Muscle of arm (tissue), 12 donors: ENCODE results near the gene GPR152. TPM values are rescaled to one million over a fixed set of nuclear protein-coding genes. Genes with fewer than 3 reads are reported as not detected.
"Not testable (repeated sequence)": the region's sequence is repeated elsewhere in the genome, so short reads cannot be mapped to it uniquely, and the experiment has no call there.

Experiments used
- DNase-seq: peaks from one replicate; pipeline ENCODE4 v3.0.0-alpha.2; 2013
- polyA plus RNA-seq, 12 donors: library from polyadenylated mRNA; unstranded; fragments of 120-200 nt; gene quantifications; one replicate each; pipeline ENCODE4 v1.2.1, GENCODE V29; 2013; ENCODE audit not compliant: insufficient read length in 12 of 12

GPR152 gene
- polyA plus RNA-seq, 12 donors, result not detected

DNA sequence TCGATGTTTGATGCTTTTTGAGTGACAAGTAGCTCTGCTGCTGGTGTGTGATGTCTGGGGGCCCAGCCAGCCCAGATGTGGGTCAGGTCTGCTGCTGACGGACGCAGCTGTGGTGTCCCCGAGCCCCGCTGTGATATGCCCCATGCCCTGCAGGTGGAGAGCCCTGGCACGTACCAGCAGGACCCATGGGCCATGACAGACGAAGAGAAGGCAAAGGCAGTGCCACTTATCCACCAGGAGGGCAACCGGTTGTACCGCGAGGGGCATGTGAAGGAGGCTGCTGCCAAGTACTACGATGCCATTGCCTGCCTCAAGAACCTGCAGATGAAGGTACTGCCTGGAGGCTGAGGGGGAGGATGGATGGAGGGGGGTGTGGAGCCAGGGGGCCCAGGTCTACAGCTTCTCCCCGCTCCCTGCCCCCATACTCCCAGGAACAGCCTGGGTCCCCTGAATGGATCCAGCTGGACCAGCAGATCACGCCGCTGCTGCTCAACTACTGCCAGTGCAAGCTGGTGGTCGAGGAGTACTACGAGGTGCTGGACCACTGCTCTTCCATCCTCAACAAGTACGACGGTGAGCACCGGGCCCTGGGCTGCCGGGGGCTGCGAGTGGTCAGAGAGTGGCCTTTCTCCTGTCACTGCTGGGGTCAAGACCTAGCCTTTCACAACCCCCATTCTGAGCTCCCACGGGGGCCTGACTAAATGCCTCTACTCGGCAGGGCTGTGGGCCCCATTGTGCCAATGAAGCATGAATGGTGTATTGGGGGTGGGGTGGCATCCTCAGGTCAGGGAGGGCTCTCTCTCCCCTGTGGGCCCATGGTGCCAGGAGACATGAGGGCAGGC, 37.6 kb upstream of the GPR152 start:
- DNase-seq, result no peak

- DNase-seq, result no peak
Observed at GRCh38 chr11:67489203-67489884, 36.8 kb upstream of the GPR152 start.

GRCh38 chr11:67486481-67487195, 34.1 kb upstream of the GPR152 start:
- DNase-seq, result no peak

DNA sequence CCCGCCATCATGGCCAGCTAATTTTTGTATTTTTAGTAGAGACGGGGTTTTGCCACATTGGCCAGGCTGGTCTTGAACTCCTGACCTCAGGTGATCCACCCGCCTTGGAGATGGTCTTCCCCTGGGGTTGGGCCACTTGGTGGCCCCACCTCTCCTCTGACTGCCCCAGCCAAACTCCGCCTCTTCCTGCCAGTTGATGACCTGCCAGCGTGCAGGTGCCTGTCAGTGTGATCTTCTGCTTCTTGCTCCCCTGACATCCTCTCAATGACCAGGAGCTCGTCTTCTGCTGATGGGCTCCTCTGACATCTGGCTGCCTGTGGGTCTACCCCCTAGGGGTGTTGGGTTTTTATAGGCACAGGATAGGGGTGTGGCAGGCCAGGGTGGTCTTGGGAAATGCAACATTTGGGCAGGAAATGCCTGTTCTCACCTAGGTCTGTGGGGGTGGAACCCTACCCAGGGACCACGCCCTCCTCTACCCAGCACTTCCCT, 33.4 kb upstream of the GPR152 start:
- DNase-seq, result not testable (repeated sequence)

- DNase-seq, result no peak
Observed at GRCh38 chr11:67484847-67485311, 32.4 kb upstream of the GPR152 start.

DNA sequence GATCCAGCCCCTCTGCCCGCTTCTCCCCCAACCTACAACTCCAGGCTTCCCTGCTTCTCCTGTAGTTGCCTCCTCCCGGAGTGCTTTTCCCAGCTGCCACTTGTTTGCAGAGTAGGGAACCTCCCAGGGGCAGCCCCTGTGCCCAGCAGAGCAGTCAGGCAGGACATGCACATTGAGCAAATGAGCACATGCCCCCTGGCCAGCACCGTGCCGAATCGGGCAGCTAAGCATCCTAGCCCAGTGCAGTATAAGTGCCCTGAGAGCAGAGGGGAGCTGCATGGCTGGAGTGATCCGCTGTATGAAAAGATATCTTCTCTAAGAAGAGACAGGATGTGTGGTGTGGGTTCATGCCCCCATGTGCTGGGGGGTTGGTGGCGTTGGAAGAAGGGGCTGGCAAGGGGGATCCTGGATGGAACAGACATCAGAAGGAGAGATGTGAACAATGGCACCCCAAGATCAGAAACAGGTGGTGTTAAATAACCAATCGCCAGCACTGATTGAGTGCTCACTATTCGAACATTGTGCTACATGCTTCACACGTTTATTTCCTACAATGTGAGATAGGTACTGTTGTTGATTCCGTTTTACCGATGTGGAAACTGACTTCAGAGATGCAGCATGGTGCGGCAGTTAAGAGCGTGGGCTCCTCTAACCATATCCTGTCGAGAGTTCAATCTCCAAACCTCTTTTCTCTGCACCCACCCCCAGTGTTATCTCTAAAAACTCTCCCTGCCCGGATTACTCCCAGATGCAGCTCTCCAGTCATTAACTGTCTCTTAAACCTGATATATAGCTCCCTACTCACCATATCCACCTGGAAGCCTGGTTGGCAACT, 31.5 kb upstream of the GPR152 start:
- DNase-seq, result no peak

DNA sequence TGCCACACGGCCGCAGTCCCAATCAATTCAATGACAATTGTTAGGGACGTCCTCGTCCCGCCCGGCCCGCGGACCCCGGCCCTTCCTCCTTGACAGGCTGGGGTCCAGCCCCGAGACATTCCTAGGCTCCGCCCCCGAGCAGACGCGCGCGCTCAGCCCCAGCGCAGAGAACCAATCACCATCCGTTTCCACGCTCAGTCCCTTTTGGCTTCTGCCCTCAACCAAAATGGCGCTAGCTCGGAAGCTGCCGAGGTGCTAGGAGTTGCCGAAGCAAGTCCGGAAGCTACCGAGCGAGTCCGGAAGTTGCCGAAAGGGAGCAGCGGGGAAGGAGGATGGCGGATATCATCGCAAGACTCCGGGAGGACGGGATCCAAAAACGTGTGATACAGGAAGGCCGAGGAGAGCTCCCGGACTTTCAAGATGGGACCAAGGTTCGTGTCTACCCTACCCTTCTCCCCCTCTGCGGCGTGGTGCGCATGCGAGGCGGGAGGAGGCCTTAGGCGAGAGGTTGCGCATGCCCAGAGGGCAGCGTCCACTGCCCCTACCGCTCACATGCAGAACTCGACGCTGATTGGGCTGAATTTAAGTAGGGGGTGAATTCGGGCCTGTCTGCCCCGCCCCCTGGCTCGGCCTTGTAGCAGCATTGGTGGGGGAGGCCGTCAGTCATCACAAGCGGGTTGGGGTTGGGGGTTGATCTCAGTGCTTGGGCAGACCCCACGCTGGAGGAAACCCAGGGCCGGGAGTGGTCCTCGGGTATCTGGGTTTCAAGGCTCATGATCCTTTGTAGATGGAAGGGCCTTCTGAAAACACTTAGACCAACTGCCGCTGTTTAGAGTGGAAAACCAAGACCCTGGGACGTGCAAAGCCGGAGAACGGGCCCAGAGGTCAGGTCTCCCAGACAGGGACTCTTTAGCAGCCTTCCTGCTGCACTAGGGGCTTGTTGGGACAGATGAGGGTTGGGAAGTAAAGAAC, 30.6 kb upstream of the GPR152 start, which contains the start of gene AIP:
Gene AIP (plus strand): TSS at position 200 of the 972 bp plus-strand sequence. CDS start 133 bp downstream, at position 333.
- peak; percentile 99 for DNase-seq

DNA sequence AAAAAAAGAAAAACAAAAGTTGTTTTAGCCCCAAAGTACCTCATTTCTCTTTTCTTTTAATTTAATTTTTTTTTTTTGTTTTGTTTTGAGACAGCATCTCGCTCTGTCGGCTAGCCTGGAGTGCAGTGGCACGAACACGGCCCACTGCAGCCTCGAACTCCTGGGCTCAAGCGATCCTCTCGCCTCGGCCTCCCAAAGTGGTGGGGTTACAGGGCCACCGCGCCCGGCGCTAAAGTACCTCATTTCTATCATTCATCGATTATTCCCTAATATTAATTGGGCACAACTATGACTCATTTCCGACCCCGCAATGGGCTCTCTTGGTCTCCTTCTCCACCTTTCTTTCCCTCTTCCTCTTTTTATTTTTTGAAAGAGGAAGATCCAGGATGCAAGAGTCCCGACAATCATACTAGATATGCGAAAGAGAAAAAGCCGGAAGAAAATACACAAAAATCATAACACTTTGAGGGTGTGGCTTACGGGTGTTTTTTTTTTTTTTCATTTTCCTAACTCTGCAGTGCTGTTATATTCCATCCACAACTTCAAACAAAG, 29.8 kb upstream of the GPR152 start:
- no peak for DNase-seq

- DNase-seq, result not testable (repeated sequence)
Observed at GRCh38 chr11:67477344-67478050, 25.0 kb upstream of the GPR152 start.

- not testable (repeated sequence) for DNase-seq
Observed at GRCh38 chr11:67476692-67477091, 24.2 kb upstream of the GPR152 start.

GRCh38 chr11:67472882-67473281, 20.4 kb upstream of the GPR152 start:
- no peak for DNase-seq

DNA sequence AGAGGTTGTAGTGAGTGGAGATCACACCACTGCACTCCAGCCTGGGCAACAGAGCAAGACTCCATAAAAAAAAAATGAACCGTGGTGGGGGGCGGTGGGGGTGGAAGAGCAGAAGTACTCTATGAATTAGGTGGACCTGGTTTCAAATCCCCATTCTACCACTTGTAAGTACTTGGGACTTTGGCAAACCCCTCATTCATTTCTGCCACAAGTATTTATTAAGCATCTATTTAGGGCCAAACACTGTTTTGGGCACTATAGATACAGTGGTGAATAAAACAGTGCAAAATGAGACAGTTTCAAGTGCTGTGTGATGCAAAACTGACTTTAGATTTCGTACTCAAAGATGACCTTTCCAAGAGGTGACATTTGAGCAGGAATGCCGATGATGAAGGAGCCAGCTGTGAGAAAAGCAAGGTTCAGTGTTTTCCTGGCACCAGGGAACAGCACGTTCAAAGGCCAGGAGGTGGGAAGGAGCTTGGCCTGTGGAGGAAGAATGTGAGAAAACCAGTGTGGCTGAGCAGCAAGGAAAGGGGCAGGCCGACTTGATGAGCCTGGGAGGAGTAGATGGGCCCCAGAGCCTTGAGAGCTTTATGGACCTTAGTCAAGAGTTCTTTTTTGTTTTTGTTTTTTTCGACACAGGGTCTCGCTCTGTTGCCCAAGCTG, 17.9 kb upstream of the GPR152 start:
- DNase-seq, result no peak

DNA sequence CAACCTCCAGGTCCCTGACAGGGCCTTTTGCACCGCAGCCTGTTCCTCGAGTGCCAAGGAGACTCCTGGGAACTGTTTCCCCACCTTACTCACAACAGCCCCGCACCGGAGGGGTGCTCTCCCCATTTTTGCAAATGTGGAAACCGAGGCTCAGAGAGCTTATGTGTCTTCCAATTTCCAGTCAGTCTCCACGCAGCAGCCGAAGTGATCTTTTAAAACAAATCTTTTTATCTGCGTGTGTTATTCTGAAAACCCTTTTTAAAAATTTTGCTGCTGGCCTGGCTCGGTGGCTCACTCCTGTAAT, 16.9 kb upstream of the GPR152 start:
- no peak for DNase-seq

DNA sequence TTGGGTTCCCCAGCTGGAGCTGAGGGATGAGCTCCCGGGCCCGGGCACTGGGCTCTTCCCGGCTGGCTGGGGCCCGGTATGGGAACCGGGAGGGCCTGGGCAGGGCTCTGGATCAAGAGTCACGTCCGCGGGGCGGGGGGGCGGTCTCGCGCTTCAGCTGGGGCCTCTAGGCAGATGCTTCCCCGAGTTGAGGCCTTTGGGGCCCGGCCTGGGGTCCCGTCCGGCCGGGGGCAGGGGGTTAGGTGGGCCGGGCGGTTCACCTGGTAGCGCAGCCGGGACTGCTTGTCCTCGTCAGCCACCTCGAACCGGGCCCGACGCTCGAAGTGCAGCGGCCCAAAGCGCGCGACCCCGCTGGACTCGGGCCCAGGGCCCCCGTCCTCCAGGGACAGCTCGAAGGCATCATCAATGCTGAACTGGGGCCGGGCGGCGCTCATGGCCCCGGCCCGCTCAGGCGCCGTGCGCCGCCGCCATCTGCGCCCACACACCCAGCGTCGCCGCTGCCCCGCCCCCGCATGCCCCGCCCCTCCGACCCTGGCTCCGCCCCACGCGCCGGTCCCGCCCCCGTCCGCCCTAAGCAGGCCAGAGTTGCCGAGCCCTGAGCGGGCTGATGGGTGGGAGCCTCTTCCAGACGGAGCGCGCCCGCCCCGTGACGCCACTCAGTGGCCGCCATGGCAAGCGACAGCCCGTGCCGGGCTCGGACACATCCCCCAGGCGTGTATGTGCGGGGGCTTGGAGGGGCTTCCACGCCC, 16.4 kb upstream of the GPR152 start, which contains the start of gene TMEM134:
Gene TMEM134 (minus strand): TSS at position 493 of the 749 bp plus-strand sequence. CDS start 59 bp downstream, at position 434.
- peak; percentile 91 for DNase-seq

DNA sequence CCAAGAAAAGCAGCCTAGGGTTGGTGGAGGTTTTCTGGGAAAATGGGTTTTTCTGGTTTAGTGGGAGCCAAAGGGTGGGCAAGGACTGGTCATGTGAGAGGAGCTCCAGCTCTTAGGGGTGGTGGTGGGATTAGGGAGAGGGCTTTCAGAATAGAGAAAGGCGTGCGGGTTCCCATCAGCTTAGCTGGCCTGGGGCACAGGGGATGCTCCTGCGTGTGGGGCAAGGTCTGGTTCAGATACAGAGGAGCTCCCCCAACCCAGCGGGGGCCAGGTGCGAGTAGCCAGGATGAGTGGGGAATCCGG, 15.9 kb upstream of the GPR152 start:
- DNase-seq, result no peak

DNA sequence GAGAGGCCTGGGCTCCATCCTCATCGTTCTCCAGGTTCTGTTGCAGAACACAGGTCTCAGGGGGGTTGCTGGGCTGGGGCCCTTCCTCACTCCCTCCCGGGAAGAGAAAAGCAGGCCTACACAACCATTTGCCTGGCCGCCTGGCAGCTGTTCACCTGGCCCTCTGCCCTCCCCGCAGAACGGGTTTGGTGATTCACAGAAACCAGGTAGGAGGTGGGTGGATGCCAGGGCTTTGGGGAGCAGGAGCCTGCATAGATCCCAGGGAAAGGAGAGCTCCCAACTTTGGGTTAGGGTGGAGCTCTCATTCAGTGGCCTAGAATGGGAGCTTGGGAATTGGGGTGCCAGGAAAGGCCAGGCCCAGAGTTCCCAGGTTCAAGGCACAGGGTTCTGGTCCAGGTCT, 15.5 kb upstream of the GPR152 start:
- DNase-seq, result no peak

GRCh38 chr11:67466962-67467771, 14.6 kb upstream of the GPR152 start:
- no peak for DNase-seq
